Caco-2 (cell line): ENCODE data around the gene COQ7. TPM values are rescaled to one million over a fixed set of nuclear protein-coding genes. Genes with fewer than 3 reads are reported as not detected.

ENCODE experiments used
- BruUV-seq: library from RNA; stranded (reverse); fragments of 400-500 nt; replicated peaks from 2 replicates; lab custom pipeline; 2021; lab: Mats Ljungman, UMichigan
- CTCF ChIA-PET: fragments of 300-600 bp; sonication (Branson Sonifier 250); formaldehyde crosslinking; loops from one replicate; lab custom pipeline; 2022; ENCODE audit warnings: antibody characterized with exemption; lab: Charles Lee
- POLR2A ChIA-PET: fragments of 300-600 bp; sonication (Branson Sonifier 250); formaldehyde crosslinking; loops from one replicate; lab custom pipeline; 2022; ENCODE audit warnings: antibody characterized with exemption; lab: Charles Lee
- DNase-seq, 2 experiments: peaks; one replicate each; pipeline versions ENCODE4 v3.0.0 to v3.0.0-alpha.2; 2020 to 2022
- H3K27me3 ChIP-seq: replicated peaks from 2 replicates; pipeline ENCODE4 v1.6.0; 2011; ENCODE audit warnings: low read length; ENCODE audit not compliant: control insufficient read depth, insufficient read depth
- H3K36me3 ChIP-seq: 2 replicates; pipeline ENCODE4 v1.5.1; 2011; ENCODE audit warnings: low read length; ENCODE audit not compliant: control insufficient read depth, insufficient read depth
- H3K4me1 ChIP-seq: fragments of 250-450 bp; sonication (Bioruptor Pico); 2 replicates; pipeline ENCODE4 v1.5.1; 2020; ENCODE audit warnings: mild to moderate bottlenecking
- H3K4me3 ChIP-seq: 2 replicates; pipeline ENCODE4 v1.5.1; 2011; ENCODE audit warnings: low read depth, mild to moderate bottlenecking, control low read depth, low read length
- H3K9me3 ChIP-seq: fragments of 250-450 bp; sonication (Bioruptor Pico); 2 replicates; pipeline ENCODE4 v1.5.1; 2020; ENCODE audit warnings: mild to moderate bottlenecking, moderate library complexity
- H3K27ac Mint-ChIP-seq: one replicate; pipeline ENCODE4 v1.8.0; 2022; ENCODE audit warnings: mixed read lengths; ENCODE audit not compliant: unreplicated experiment
- H3K27me3 Mint-ChIP-seq: one replicate; pipeline ENCODE4 v1.8.0; 2022; ENCODE audit warnings: mixed read lengths; ENCODE audit not compliant: insufficient read depth, unreplicated experiment
- H3K36me3 Mint-ChIP-seq: one replicate; pipeline ENCODE4 v1.8.0; 2022; ENCODE audit warnings: mild to moderate bottlenecking, mixed read lengths; ENCODE audit not compliant: insufficient read depth, unreplicated experiment
- H3K4me1 Mint-ChIP-seq: one replicate; pipeline ENCODE4 v1.8.0; 2022; ENCODE audit warnings: low read depth, mixed read lengths; ENCODE audit not compliant: unreplicated experiment
- H3K4me3 Mint-ChIP-seq: one replicate; pipeline ENCODE4 v1.8.0; 2022; ENCODE audit warnings: mild to moderate bottlenecking, moderate library complexity, mixed read lengths; ENCODE audit not compliant: unreplicated experiment
- H3K9me3 Mint-ChIP-seq: one replicate; pipeline ENCODE4 v1.8.0; 2022; ENCODE audit warnings: mixed read lengths; ENCODE audit not compliant: unreplicated experiment
- intact Hi-C: fragments of 100-400 bp; cut with micrococcal nuclease; formaldehyde crosslinking; loops from one replicate; pipeline ENCODE4 v1.10.0; 2022; ENCODE audit not compliant: unreplicated experiment
- total RNA-seq: library from RNA; stranded (reverse); gene quantifications from 2 replicates; pipeline ENCODE4 v1.2.3, GENCODE V29; 2022
- TF ChIP-seq, protein P1 (sequence below), 2 experiments: fragments of 200-600 bp in 1 of 2; IDR thresholded peaks; 1 replicate in 1 of 2; 2 replicates in 1 of 2; pipeline versions ENCODE4 v1.5.1 to v1.8.0; 2011 to 2022; ENCODE audit warnings: antibody characterized with exemption in 1 of 2, control low read depth in 1 of 2, inconsistent platforms in 1 of 2, low read depth in 1 of 2, low read length in 1 of 2, mild to moderate bottlenecking in 1 of 2, moderate library complexity in 1 of 2; ENCODE audit not compliant: insufficient read depth in 1 of 2, severe bottlenecking in 1 of 2, unreplicated experiment in 1 of 2

Gene COQ7
- total RNA-seq, 1 experiment from 2014 or later, result 17.3 TPM

- Histone ChIP-seq H3K4me3 (no peak overlapping the region), H3K9me3 (no peaks in the 10 kb centered on the region; the same call in 1 of the 2 replicates), H3K36me3 (no peaks in the 10 kb centered on the region), H3K27me3 (no peaks in the 10 kb centered on the region), H3K4me1 (peaks cover 22% of the 10 kb centered on the region)
- H3K27ac Mint-ChIP-seq, result no peak overlapping the region
- H3K9me3 Mint-ChIP-seq, result no peaks in the 10 kb centered on the region
- POLR2A ChIA-PET, result interaction anchor here (0.6 kb wide), 2 partner anchors 39 to 97 kb away, joined by 3 to 8 read pairs; no protein-coding TSS in a partner anchor
- no peak overlapping the region for H3K4me3 Mint-ChIP-seq
- no TSS peak for BruUV-seq
- TF ChIP-seq, protein P1, sequence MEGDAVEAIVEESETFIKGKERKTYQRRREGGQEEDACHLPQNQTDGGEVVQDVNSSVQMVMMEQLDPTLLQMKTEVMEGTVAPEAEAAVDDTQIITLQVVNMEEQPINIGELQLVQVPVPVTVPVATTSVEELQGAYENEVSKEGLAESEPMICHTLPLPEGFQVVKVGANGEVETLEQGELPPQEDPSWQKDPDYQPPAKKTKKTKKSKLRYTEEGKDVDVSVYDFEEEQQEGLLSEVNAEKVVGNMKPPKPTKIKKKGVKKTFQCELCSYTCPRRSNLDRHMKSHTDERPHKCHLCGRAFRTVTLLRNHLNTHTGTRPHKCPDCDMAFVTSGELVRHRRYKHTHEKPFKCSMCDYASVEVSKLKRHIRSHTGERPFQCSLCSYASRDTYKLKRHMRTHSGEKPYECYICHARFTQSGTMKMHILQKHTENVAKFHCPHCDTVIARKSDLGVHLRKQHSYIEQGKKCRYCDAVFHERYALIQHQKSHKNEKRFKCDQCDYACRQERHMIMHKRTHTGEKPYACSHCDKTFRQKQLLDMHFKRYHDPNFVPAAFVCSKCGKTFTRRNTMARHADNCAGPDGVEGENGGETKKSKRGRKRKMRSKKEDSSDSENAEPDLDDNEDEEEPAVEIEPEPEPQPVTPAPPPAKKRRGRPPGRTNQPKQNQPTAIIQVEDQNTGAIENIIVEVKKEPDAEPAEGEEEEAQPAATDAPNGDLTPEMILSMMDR (IDR thresholded peaks at IDR 0.05; ENCODE audit: insufficient read depth in 1 of 2, low read depth in 1 of 2, low read length in 1 of 2, severe bottlenecking in 1 of 2, unreplicated experiment in 1 of 2), result no peak
- intact Hi-C loops, result no loop called here
- H3K36me3 Mint-ChIP-seq, result no peaks in the 10 kb centered on the region
- CTCF ChIA-PET, result interaction anchor here (0.6 kb wide), 1 partner anchor 74 kb away, joined by 3 read pairs; no protein-coding TSS in a partner anchor
- H3K27me3 Mint-ChIP-seq, result no peaks in the 10 kb centered on the region
- H3K4me1 Mint-ChIP-seq, result peaks cover 19% of the 10 kb centered on the region
- no peak for DNase-seq
These were observed 22.1 kb downstream of the COQ7 start for GRCh38 chr16:19089410-19089955.

DNA sequence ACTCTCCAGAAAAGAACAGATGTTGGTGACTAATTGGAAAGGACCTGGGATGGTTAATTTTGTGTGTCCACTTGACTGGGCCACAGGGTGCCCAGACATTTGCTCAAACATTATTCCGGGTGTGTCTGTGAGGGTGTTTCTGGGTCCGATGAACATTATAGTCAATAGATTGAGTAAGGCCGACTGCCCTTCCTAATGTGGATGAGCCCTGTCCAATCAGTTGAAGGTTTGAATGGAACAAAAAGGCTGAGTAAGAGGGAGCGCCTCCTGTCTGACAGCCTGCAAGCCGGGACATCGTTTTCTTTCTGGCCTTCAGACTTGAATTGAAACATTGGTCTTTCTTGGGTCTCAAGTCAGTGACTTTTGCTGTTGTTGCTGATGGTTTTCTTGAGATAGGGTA, 23.5 kb downstream of the COQ7 start:
- Mint-ChIP-seq H3K36me3 (no peaks in the 10 kb centered on the region), H3K4me3 (no peak overlapping the region), H3K27me3 (no peaks in the 10 kb centered on the region), H3K27ac (no peak overlapping the region), H3K4me1 (peaks cover 19% of the 10 kb centered on the region), H3K9me3 (no peaks in the 10 kb centered on the region)
- Histone ChIP-seq H3K36me3 (no peaks in the 10 kb centered on the region), H3K9me3 (no peaks in the 10 kb centered on the region; the same call in 1 of the 2 replicates), H3K27me3 (no peaks in the 10 kb centered on the region), H3K4me1 (peaks cover 24% of the 10 kb centered on the region), H3K4me3 (no peak overlapping the region)
- intact Hi-C loops, result no loop called here
- ChIA-PET CTCF (no interaction called here), POLR2A (no interaction called here)
- no peak for DNase-seq
- TF ChIP-seq, protein P1 (IDR thresholded peaks at IDR 0.05; ENCODE audit: insufficient read depth in 1 of 2, low read depth in 1 of 2, low read length in 1 of 2, severe bottlenecking in 1 of 2, unreplicated experiment in 1 of 2), result no peak
- no TSS peak for BruUV-seq

GRCh38 chr16:19092653-19093410, 25.4 kb downstream of the COQ7 start:
- Mint-ChIP-seq H3K36me3 (no peaks in the 10 kb centered on the region), H3K9me3 (no peaks in the 10 kb centered on the region), H3K27me3 (no peaks in the 10 kb centered on the region), H3K4me1 (peaks cover 19% of the 10 kb centered on the region), H3K27ac (no peak overlapping the region), H3K4me3 (no peak overlapping the region)
- intact Hi-C loops, result no loop called here
- TF ChIP-seq, protein P1 (IDR thresholded peaks at IDR 0.05; ENCODE audit: insufficient read depth in 1 of 2, low read depth in 1 of 2, low read length in 1 of 2, severe bottlenecking in 1 of 2, unreplicated experiment in 1 of 2), result no peak
- Histone ChIP-seq H3K9me3 (no peaks in the 10 kb centered on the region; the same call in 1 of the 2 replicates), H3K4me1 (peaks cover 21% of the 10 kb centered on the region), H3K27me3 (no peaks in the 10 kb centered on the region), H3K36me3 (no peaks in the 10 kb centered on the region), H3K4me3 (no peak overlapping the region)
- no TSS peak for BruUV-seq
- no peak for DNase-seq
- ChIA-PET CTCF (no interaction called here), POLR2A (no interaction called here)
